ENCODE results near the gene XYLT1.
"Not testable (repeated sequence)": the region's sequence is repeated elsewhere in the genome, so short reads cannot be mapped to it uniquely, and the experiment has no call there.

XYLT1 gene, protein sequence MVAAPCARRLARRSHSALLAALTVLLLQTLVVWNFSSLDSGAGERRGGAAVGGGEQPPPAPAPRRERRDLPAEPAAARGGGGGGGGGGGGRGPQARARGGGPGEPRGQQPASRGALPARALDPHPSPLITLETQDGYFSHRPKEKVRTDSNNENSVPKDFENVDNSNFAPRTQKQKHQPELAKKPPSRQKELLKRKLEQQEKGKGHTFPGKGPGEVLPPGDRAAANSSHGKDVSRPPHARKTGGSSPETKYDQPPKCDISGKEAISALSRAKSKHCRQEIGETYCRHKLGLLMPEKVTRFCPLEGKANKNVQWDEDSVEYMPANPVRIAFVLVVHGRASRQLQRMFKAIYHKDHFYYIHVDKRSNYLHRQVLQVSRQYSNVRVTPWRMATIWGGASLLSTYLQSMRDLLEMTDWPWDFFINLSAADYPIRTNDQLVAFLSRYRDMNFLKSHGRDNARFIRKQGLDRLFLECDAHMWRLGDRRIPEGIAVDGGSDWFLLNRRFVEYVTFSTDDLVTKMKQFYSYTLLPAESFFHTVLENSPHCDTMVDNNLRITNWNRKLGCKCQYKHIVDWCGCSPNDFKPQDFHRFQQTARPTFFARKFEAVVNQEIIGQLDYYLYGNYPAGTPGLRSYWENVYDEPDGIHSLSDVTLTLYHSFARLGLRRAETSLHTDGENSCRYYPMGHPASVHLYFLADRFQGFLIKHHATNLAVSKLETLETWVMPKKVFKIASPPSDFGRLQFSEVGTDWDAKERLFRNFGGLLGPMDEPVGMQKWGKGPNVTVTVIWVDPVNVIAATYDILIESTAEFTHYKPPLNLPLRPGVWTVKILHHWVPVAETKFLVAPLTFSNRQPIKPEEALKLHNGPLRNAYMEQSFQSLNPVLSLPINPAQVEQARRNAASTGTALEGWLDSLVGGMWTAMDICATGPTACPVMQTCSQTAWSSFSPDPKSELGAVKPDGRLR

DNA sequence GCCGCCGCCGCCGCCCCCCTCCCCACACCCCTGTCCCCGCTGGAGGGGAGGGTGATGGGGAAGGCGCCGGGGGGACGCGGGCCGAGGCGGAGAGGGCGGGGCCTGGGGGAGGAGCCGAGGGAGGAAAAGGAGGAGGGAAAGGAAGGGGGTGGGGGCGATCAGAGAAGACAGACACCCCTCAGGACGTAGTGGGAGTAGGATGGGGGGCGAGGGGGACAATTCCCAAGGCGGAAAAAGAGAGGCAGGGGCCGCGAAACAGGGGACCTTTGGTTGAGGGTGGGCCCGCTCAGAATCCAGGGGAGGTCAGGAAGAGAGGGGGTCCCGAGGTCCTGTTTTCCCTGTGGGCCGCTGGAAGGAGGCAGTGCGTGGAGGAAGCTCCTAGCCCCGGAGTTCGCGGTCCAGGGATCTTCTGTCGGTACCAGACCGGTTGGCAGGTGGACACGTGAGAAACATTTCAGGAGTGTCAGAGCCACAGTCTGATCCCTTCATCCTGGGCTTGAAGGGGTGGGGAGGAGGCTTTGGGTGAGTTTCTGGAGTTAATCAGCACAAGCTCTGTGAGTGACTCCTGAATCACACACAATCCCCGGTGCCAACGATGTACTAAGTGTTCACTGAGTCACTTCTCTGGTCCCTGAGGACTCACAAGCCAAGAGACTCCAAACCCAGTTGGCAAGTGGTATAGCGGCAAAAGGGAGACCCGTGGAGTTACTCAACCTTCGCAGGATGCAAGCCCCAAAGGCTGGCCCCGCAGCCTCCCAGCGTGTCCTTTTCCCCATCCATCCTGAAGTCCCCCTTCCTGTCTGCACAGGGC is at the start of gene XYLT1:
Gene XYLT1 (minus strand): TSS at position 53 of the 811 bp plus-strand sequence. CDS start 164 bp downstream, outside the sequence.
- FAIRE-seq (no peak), DNase-seq (ENCODE audit: low spot score) (peak; percentile 53)

DNA sequence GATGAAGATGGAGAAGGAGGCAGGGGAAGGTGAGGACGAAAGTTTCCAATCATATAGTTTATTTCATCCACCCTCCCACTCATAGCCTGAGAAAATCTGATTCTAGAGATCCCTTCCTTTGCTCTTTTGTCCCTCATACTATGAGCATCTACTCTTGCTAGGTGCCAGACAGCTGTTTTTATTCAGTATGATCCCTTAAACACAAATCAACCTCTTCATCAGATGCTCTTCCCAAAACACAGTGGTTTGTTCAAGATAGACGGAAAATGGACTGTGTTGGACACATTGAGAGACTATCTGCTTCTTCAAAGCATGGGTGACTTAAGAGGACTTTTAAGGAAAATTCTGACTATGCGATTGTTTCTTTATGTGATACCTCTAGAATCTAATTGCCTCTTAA is 49.4 kb upstream of the XYLT1 start:
- FAIRE-seq (no peak), DNase-seq (ENCODE audit: low spot score) (no peak)

DNA sequence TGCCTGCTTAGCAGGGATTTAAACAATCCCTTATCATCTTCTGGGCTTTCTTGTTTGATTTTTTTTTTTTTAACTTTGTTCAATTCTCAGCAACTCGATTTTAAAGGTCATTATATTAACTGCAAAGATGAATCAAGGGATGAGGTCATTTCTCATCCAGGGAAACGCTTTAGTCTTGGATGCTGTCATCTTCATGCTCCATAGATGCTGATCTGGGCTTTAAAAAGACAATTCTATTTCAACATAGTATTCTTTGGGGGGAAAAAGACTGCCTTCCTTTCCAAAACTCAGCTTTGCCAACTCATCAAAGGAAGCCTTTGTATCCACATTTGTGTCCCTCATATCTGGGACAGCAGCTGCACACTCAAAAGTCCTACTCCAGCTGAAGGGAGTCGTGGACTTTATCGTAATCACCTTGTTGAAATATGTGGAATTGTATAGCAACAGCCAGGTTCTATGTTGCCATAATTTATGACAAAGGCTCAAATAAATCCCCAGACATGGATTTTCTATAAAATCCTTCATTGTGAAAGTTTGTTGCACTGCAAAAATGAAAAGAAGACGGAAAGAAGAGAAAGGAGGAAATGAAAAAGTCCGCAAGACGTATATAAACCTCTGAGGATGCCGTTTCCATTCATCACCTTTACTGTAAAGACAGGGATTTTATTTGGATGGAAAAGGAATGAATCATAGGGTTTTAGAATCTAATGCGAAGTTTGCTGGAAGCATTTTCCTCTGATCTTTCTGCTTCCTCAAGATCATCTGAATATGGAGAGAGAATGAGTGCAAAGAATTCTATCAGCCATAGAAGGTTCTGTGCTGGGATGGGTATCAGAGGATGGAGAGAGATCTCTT is 48.6 kb upstream of the XYLT1 start:
- DNase-seq (ENCODE audit: low spot score) (no peak), FAIRE-seq (no peak)

DNA sequence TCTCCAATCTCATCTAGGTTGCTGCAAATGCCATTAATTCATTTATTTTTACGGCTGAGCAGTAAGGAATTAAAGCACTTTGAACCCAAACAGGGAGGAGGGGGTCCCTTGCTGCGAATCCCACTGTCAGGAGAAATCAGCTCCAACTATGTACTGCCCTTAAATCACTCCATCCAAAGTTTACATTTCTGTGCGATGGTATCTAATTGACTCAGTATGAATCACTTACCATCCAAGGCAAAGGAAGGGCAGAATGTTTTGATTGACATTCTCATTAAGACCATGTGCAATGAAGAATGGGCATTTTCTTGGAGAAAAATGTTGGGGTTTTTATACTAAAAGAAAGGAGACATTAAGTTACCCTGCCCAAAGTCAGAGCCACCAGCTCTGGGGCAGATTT is 47.7 kb upstream of the XYLT1 start:
- FAIRE-seq = no peak
- DNase-seq (ENCODE audit: low spot score) = no peak

DNA sequence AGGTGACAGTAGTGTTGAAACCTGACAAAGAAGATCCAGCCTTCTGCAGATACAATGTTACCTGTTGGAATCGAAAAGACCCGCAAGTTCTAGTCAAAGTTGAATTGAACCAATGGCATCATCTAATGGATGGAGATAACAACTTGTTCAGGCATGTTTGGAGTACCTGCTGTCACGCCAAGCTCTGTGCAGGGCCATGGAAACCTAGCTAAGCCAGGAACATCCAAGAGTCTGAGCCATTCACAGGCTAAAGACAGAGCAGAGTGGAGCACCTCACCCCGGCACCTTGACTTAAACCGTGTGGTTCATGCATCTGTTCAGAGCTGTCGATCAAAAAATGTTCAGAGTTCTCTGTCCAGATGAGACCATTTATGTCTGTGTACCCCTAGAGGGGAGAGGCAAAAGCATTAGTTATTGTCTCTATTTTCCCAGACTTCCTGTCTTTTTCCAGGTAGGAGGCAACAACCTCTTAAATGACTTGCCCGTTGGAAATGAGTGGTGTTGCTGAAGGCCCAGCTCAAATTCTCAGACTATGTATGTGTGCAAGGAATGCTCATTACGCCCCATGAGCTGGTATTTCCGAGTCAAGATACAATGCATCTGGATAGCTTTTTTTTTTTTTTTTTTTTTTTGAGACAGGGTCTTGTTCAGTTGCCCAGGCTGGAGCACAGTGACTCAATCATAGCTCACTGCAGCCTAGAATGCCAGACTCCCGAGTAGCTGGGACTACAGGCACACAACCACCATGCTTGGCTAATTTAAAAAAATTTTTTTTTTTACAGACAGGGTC is 44.9 kb upstream of the XYLT1 start:
- DNase-seq (ENCODE audit: low spot score) (peak; percentile 44), FAIRE-seq (no peak)

DNA sequence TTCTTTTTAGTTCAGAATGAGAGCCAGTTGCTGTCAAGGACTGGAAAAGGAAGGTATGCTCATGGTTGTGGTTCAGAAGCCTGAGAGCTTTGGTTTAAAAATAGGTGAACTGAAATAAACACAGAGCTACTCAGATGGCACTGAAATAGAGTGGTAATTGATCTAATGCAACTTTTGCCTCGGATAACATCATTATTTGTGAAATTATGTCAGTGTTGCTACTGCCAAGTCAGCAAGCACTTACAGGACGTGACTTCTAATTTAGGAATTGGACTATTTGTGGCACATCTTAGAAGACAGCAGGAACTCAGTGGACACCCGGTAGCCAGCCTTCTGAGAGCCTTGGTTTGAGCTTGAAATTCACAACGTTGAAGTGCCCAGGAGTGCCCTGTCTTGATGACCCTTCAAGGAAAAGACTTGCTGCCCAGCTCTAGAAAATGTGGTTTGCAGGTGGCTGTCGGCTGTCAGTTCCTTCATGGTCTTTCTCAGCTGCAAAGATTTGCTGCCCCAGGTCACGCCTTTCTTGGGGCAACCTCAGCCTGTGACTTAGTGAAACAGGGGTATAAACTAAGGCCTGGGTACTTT is 42.0 kb upstream of the XYLT1 start:
- no peak for FAIRE-seq

DNA sequence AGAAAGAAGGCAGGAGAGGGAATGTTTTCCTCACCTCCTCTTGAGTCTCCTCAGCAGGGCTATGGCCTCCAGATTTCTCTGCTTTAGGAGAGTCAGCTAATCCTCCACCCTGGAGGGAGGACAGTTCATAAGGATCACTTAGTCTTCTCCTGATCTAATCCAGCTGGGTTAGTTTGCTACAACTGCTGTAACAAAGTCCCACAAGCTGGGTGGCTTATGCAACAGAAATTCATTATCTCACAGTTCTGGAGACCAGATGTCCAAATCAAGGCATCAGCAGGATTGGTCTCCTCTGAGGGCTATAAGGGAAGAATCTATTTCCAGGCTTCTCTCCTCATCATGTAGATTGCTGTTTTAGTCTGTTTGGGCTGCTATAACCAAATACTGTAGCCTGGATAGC is 40.6 kb upstream of the XYLT1 start:
- DNase-seq (ENCODE audit: low spot score) (no peak), FAIRE-seq (no peak)

More for the DNA sequence above, 42.0 kb upstream of the XYLT1 start:
- DNase-seq (ENCODE audit: low spot score) = no peak

DNA sequence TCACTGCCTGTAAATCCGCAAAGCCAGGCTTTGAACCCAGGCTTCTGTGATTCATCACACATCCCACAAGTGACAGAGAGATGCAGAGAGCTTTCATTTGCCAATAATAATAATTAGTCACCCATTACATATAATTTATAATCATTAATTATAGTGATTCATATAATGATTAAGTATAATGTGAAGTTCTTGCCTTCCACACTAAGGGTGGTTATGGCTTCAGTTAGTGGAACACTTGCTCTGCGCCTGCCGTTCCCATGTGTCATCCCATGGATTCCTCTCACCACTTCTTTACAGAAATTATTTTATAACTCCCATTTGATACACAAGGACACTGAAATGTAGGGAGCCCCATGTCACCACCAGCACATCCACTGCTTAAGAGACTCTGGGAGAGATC is 39.8 kb upstream of the XYLT1 start:
- FAIRE-seq = no peak

DNA sequence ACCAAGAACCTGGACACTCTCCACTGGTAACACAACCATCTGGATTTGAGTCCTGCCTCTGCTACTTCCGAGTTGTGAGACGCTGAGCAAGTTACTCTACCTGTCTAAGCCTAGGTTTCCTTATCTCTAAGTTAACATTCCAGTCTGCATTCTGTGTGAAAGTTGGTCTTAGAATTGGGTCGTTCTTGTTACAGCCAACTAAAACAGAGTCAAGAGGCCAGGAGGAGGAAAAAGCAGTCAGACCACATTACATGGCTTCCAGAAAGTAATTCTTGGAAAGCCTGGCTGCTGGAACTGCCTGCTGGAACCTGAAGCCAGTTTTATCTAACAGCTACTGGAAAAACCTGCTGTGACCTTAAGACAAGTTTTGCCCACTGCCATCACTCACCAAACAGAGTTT is 38.4 kb upstream of the XYLT1 start:
- DNase-seq (ENCODE audit: low spot score) (no peak), FAIRE-seq (no peak)

More for the DNA sequence above, 39.8 kb upstream of the XYLT1 start:
- no peak for DNase-seq (ENCODE audit: low spot score)

DNA sequence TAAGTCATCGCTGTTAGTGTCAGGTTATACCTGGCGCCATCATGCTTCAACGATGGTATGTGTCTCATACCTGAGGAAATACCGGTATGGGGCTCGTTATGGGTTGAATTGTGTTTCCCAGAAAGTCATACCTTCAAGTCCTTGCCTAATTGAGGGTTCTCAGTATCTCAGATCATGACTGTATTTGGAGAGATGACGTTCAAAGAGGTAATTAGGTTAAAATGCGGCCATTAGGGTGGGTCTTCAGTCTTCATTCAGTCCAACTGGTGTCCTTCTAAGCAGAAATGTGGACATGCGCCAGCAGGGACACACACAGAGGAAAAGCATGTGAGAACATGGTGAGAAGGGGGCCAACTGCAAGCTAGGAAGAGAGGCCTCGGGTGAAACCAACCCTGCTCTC is 37.5 kb upstream of the XYLT1 start:
- FAIRE-seq (no peak), DNase-seq (ENCODE audit: low spot score) (no peak)

DNA sequence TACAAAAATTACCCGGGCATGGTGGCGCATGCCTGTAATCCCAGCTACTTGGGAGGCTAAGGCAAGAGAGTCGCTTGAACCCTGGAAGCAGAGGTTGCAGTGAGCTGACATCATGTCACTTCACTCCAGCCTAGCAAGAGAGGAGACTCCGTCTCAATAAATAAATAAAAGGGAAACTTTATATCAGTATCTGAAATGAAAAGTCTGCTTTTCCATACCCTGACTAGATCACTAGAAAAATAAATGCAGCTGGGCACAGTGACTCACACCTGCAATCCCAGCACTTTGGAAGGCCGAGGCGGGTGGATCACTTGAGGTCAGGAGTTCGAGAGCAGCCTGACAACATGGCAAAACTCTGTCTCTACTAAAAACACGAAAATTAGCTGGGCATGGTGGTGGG is 36.8 kb upstream of the XYLT1 start:
- not testable (repeated sequence) for FAIRE-seq; DNase-seq (ENCODE audit: low spot score)

DNA sequence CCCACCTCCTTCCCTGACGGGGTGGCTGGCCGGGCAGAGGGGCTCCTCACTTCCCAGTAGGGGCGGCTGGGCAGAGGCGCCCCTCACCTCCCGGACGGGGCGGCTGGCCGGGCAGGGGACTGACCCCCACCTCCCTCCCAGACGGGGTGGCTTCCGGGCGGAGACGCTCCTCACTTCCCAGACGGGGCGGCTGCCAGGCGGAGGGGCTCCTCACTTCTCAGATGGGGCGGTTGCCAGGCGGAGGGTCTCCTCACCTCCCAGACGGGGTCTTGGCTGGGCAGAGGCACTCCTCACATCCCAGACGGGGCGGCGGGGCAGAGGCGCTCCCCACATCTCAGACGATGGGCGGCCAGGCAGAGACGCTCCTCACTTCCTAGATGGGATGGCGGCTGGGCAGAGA is 35.1 kb upstream of the XYLT1 start:
- not testable (repeated sequence) for FAIRE-seq; DNase-seq (ENCODE audit: low spot score)

DNA sequence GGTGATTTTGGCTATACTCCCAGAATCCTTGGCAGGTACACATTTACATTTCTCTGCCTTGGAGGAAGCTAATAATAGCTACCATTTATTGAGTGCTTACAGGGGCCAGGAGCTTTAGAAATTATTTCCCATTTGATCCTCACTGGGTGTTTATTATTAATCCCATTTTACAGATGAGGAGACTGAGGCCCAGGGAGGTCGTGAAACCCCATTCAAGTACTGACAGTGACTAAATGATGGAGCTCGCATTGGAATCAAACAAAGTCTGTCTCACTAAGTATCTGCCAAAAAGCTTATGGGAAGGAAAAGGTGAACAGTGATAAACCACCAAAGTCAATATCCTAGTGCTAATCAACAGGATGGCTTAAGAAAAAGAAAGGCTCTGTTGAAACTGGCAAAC is 33.3 kb upstream of the XYLT1 start:
- no peak for FAIRE-seq
- DNase-seq (ENCODE audit: low spot score) = no peak

DNA sequence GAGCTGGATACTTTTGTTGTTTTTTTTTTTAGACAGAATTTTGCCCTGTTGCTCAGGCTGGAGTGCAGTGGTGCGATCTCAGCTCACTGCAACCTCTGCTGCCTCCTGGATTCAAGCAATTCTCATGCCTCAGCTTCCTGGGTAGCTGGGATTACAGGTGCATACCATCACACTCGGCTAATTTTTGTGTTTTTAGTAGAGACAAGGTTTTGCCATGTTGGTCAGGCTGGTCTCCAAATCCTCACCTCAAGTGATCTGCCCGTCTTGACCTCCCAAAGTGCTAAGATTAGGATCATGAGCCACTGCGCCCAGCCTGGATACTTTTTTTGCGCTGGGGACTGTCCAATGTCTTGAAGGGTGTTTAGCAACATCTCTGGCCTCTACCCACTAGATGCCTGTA is 32.6 kb upstream of the XYLT1 start:
- FAIRE-seq (no peak), DNase-seq (ENCODE audit: low spot score) (no peak)

DNA sequence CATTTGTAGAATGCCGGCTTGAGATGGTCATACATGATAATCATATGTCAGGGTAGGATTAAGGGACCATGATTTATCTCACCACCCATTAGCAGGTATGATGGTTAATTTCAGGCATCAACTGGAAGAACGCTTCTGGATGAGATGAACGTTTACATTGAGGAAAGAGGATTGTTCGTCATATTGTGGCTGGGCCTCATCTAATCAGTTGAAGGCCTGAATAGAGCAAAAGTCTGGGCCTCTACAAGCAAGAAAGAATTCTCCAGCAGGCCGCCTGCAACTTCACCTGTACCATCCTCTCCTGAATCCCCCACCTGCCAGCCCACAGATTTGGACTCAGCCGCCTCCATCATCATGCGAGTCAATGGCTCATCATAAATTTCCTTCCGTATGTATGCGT is 30.6 kb upstream of the XYLT1 start:
- DNase-seq (ENCODE audit: low spot score) (no peak), FAIRE-seq (no peak)

DNA sequence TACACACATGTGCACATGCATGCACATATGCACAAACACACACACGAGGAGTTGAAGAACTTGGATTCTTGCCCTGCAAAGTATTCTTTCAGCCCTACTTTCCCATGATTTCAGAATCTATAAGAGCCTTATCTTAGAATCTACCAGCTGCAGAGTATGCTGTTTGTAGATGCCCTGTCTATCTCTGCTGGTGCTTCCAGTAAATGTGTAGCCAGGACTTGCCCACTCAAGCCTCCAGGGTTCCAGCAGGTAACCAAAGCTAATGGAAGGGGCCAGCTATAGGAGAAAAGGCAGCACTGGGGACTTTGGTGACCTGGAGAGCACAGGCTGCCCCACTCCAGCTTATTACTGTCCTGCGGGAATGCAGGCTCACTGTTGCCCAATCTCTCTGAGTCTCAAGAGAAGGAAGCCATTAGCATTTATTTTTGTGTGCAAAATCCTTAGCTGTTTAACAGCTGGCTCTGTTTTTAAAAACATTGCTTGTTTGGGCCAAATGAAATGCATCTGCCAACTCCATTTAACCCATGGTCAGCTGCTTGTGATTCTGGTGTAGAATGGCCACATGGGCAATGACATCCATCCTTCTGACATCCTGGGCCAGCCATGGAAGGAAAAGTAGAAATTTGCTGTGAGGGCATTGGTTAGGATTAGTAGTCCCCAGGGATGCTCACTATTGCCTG is 28.6 kb upstream of the XYLT1 start:
- DNase-seq (ENCODE audit: low spot score) (no peak), FAIRE-seq (no peak)

DNA sequence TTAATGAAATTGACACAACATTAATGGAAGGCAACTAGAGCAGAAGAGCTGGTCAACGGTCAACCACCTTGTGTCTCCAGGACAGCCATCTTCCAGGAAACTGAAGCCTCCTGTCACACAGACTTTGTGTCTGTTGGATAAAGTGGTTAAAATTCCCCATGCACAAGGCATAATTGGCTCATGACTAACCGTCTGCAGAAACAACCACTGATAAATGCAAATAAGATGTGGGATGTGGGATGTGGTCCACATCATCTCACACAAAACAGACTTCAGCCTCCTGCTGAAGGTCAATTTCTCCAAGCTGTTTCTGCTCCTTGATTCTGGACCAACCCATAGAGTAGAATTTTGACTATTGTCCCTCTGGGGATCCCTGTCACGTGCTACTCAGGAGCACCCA is 26.9 kb upstream of the XYLT1 start:
- FAIRE-seq (no peak), DNase-seq (ENCODE audit: low spot score) (no peak)

DNA sequence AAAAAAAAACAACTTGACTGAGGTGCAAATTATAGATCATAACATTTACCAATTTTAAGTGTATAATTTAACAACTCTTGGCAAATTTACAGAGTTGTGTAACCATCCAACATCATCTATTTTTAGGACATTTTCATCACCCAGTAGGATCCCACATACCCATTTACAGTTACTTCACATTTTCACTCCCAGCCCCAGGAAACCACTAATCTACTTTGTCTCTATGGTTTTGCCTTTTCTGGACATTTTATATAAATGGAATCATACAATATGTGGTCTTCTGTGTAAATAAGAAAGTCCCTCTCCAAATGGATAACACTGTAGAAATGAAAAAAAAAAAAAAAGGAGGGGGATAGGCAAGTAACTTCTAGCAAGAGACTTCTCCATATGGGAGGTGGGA is 26.1 kb upstream of the XYLT1 start:
- DNase-seq (ENCODE audit: low spot score) (no peak), FAIRE-seq (no peak)

DNA sequence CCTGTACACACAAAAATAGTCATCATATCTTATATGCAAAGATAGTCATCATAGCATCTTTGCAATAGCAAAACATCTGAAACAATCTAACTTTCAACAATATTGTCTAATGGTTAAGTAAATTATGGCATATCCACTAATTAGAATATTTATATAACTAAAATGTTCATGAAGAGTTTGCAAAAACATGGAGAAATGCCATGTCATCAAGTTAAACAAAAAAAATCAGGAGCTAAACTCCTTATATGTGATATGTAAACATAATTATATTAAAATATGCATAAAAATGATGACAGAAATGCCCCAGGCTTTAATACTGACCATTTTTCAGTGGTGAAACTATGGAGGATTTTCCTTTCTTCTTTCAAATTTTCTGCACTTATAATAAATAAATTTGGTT is 22.3 kb upstream of the XYLT1 start:
- FAIRE-seq = no peak
- no peak for DNase-seq (ENCODE audit: low spot score)

Data from urothelium cell line (cell line).